G401 (cell line): Measurements from ENCODE around the gene STEAP2. TPM values are rescaled to one million over a fixed set of nuclear protein-coding genes. Genes with fewer than 3 reads are reported as not detected.

ENCODE experiments used
- DNase-seq: peaks from one replicate; pipeline ENCODE4 v3.0.0-alpha.2; 2015; ENCODE audit warnings: low spot score
- in situ Hi-C: cut with HindIII; loops from 2 replicates; pipeline ENCODE4 v1.10.0; 2016; ENCODE audit warnings: low sequenced_read_pairs, mixed read lengths
- total RNA-seq: library from RNA; depleted of rRNA; stranded (reverse); fragments of >200 nt; shearing (Covaris generic); gene quantifications from 2 replicates; pipeline ENCODE4 v1.2.3, GENCODE V29; 2014

The STEAP2 gene
- total RNA-seq, 1 experiment from 2014 or later = 0.10 TPM

DNA sequence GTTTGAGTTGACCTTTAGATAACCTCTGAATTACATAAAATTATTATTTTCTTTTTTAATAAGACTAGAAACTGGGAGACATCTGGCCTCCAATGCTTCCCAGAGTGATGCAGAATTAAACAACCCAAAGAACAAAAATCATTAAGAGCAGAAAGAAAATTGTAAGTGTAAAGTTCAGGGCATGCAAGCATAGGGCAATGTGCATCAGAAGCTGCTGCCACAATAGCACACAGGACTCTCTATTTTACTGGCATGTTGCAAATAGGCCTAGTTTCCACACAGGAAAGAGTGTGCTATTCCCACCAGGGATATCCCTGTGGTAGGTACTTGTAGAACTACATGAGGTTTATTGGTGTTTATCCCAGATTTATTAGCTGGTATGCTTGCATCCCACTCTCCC lies 20.5 kb upstream of the STEAP2 start:
- in situ Hi-C loops = no loop called here
- no peak for DNase-seq

DNA sequence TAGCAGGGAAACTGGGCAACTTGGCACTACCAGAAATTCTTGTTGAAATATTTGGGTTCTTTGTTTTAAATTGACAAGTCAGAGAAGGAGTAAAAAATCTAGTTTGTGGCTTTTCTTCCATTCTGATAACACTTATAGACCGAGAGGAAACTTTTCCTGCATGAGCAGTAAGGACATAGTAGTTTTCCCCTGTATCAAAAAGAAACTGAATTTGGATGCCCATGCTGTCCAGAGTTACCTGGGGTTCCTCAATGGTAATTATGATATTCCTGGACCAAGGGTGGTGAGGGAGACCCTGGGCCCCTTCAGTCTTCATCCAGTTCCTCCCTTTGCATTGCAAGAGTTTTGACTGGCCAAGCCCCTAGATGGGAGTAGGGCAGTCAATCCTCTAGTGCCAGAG lies 19.9 kb upstream of the STEAP2 start:
- no peak for DNase-seq
- in situ Hi-C loops = no loop called here

DNA sequence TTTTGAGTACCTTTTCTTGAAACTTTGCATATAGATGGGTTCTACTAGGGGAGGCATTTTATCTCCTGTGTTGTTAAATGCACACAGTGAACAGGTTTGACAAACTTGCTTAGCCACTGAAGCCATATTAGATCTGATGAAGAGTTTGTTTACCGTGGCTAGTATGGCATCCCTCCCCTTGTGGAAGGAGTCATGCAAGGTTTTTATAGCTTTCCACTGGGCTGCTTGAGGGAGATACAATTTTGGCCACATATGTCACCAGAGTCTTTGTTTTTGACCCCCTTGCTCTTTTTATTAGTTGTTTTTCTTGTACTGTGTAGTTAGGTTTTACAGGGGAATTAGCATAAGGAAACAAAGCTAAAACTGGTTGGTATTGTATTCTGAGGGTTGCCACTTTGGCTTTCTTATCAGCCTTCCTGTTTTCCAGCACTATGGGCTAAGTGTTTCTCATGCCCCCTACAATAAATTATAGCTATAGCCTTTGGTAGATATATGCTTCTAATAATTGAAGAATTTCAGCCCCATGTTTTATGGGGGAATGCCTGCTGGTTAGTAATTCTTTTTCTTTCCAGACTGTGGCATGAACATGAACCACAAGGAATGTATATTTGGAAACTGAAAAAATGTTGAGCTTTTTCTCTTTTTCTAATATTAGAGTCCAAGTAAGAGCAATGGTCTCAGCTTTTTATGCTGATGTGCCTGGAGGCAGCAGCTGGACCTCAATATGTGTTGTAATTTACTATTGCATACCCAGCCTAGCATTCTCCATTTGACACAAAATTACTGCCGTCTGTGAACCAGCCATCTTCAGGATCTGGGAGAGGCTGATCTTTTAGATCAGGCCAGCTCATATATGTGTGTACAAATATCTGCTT lies 18.4 kb upstream of the STEAP2 start:
- DNase-seq = no peak
- in situ Hi-C loops = no loop called here

DNA sequence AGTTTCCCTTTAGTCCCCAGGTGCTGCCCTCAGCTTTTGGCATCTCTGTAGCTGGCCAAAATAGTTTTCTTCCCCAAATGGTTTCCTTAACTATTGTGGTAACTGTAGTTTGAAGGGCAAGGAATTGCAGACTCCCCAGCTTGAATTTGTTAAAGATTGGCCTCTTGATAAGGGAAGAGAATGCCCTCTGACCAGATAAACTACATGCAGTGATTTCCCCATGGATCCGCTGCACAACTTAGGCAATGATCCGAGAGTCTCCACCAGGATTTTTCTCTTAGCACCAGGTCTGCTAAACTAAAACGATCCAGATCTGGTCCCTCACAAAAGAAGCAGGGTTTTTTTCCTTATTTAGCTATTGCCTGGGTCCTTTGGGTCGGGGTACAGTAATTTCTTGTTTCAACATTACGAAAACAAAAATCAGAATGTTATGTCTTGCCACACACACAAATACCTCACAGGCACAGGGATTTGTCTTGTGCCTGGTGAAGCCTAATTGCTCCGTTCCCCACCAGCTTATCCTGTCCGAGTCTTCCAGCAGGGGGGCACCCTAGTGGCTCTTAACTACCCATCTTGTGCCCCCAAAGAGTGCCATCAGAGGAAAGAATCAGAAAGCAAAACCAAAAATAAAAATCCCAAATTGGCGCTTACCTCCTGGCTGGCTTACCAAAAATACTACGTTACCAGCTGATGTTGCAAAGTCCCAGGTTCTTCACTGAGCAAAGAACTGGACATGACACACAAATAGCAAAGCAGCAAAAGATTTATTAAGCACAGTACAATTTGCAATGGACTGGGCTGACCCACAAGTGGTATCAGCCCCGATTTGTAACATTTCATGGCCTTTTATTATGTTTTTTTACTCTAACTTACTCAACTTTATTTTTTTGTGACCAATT lies 16.4 kb upstream of the STEAP2 start:
- in situ Hi-C loops = no loop called here
- no peak for DNase-seq

DNA sequence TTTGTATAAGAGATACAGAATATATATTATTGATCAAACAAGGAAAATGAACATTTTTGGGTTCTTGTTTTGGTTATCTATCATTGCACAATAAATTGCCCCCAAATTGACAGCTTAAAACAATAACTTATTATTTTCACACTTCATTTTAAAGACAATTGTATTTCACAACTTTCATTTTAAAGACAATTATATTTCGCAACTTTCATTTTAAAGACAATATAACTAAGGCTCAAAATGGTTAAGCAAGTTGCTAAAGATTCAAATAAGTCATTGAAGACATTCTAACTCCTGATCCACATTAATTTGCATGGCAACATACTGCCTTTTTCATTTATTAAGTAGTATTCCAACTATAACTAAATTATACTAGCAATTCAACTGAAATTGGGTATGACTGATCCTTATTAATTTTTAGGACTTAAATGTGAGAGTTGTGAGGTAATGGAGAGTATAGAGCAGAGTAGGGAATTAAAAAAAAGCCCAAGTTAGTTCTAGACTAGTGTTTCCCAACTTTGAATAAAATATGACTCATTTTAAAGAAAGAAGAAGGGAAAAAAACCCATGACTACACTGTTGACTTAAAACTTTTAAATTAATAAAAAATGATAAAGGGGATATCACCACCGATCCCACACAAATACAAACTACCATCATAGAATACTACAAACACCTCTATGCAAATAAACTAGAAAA lies 9.9 kb upstream of the STEAP2 start:
- DNase-seq = no peak
- in situ Hi-C loops = no loop called here

DNA sequence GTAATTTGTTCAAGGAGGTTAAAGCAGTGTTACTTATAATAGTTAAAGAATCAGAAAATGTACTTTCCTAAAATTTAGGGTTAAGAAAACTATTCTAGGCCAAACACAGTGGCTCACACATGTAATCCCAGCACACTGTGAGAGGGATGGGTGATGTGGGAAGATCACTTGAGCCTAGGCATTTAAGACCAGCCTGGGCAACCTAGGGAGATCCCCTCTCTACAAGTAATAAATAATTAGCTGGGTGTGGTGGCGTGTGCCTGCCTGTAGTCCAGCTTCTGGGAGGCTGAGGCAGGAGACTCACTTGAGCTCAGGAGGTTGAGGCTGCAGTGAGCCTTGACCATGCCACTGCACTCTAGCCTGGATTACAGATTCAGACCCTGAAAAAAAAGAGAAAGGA lies 3.6 kb upstream of the STEAP2 start:
- in situ Hi-C loops = no loop called here
- no peak for DNase-seq

DNA sequence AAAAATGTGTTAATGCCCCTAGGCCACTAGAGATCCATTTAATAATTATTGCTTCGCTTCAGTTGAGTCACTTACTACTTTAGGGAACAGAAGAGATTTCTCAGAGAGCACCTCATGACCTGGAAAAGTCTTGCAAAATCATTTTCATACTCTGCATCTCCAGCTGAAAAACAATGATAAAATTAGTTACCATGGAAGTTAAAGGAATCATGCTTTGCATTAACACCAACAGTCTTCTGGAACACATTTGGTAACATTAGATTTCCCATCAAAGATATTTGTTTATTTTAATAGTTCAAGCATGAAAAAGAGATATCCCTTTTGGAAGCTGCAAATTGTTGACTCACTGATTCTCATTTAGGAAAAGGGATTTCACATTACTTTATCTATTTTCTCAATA lies 1.8 kb upstream of the STEAP2 start:
- in situ Hi-C loops = no loop called here
- DNase-seq = no peak

DNA sequence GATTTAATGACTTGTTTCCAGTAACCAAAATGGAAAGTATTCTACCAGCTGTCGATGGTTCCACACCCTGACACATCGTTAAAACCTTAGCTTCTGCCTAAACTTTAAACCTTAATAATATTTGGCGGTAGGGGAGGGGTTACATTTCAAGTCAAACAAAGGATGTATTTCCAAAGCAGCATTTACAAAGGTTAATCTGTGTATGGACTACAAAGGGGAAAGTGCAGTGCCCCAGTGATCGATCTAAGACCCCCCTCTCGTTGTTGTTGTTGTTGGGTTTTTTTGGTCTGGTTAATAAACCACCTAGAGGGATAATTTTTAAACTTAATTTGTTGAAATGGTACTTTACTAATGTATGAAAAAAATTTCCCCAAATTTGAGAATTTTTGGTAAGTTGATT lies 1.1 kb upstream of the STEAP2 start:
- DNase-seq = no peak
- in situ Hi-C loops = no loop called here

DNA sequence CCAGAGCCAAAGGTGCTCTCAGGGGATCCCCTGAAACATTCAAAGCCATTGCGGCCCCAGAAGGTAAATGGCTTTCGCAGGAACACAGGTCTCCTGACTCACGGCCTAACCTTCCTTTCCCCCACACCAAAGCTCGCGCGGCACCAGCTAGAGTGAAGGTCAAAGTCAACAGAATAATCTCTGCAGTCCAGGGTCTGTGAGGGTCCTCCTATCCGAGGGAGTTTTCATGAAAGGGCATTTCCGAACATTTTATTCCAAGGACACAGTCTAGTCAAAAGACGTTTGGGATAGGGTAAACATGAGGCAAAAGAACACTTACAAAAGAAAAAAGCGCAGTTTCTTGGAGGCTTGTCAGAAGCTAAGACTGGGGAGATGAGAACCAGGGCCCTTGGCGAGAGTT lies 559 bp upstream of the STEAP2 start:
- in situ Hi-C loops = no loop called here
- DNase-seq = peak; percentile 49

DNA sequence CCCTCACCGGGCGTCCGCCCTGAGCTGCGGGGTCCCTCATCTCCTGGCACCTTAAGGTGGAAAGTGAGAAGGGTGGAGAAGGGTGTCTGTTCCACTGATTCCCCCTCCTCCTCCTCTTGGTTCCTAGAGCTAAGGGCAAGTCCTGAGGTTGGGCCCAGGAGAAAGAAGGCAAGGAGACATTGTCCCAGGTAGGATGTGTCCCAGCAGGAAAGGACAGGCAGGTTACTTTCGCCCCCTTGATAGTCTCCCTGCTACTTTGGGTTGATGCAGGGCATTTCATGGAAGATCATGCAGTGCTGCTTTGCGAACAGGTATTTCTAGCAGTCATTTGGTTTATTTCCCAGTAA lies 582 bp downstream of the STEAP2 start:
- peak; percentile 60 for DNase-seq
- in situ Hi-C loops = no loop called here

DNA sequence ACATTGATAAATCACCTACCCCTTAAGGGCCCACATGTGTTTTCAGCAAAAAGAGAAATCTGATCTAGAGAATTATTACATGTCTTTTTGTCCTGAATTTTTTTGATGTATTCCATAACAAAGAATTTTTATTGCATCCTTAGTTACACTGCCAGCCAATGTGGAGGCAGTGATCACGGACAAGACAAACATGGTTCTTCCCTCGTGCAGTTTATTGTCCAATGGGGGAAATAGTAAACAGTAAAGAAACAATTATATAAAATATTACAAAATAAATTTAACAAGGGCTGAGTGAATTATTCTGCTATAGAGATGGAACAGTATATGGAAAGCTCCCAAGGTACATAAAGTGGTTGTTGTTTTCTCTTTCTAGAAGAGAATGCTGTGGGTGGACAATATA lies 2.0 kb downstream of the STEAP2 start:
- in situ Hi-C loops = no loop called here

DNA sequence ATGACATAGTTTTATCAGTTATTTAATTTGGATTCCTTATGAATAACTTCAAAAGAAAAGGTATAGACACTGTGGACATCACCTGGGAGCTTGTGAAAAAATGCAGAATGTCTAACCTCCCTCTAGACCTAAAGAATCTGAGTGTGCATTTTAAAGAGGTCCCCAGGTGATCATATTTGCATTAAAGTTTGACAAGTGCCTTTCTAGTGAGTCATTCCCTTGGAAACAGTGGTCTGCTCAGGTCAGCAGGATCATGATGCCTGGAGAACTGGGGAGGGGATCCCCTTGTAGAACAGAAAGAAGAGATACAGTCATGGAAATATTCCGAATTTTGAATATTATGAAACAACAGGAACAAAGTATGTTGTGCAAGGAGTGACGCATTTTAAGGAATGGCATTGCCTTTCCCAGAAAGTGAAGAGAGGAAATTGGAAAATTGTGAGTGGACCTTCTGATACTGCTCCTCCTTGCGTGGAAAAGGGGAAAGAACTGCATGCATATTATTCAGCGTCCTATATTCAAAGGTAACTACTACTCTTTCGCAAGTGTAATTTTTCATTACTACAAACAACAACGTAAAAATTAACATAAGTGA lies 4.6 kb downstream of the STEAP2 start:
- DNase-seq = no peak
- in situ Hi-C loops = no loop called here

More for the DNA sequence above, 2.0 kb downstream of the STEAP2 start:
- no peak for DNase-seq

DNA sequence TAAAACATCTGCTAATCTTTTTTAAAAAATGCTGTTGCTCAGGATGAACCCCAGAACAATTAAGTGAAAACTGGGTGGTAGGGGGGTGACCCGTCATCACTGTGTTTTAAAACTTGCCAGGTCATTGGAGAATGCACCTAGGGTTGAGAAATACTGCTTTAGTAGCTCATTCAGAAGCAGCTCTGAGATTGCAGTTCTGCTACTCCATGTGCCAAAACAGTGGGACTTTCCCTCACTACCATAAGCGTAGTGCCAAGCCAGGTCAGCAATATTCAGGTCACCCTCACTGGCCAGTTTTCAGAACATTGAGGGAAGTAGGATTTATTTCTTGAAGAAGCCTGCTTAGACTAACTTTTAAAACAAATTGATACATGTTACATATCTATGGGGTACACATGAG lies 5.2 kb downstream of the STEAP2 start:
- in situ Hi-C loops = no loop called here
- peak; percentile 17 for DNase-seq

DNA sequence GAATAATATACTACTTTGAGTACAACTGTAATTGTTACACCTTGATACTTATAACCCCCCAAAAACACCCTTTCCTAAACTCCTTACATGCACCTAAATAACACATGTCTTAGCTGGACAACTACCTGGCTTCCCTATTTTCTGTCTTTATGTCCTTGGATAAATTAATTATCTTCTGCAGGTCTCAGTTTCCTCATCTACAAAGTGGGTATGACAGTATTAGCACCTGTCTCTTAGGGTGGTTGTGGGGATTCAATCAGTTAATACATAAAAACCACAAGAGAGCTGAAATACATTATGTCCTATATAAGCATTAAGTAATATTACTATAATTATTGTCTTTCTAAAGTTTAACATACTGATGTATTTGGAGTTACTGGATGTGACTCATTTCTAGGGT lies 10.8 kb downstream of the STEAP2 start:
- no peak for DNase-seq
- in situ Hi-C loops = no loop called here

DNA sequence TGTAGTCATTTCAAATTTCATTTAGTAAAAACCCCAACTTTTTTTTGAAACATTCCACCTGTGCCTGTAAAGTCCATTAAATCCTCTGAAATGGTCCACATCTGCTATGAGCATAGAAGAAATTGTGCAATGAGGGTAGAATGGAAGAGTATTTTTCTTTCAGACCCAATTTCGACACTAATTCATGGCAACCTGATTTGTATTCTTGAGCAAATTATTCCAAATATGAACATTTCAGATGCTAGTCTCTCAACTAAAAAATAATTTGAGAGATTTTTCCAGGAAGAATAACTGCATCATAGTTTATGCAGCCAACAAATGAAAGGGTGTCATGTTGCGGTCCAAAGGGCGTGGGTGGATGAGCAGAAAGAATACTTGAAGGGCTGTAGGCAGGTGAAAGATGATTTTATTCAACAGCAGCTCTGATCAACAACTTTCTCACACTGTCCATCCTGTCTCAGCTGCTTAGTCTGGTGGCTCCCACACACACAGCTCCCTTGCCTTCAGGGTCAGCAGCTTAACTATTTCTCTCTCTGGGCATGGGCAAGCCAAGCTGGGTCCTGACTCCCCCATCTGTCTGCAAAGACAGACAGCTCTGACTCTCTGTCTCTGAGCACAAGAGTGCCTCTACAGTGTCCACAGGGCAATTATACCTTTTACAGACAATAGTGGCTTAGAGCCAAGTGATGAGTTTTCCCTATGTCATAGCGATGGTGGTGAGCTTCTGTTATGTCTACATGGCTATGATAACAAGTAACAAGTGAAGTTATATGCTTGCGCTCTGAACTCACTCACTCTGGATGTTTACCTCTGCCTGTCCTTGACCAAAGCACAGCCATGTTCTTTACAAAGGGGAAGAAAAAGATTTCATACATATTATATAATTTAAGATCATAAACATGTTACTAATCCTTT lies 11.5 kb downstream of the STEAP2 start:
- no peak for DNase-seq
- in situ Hi-C loops = no loop called here

DNA sequence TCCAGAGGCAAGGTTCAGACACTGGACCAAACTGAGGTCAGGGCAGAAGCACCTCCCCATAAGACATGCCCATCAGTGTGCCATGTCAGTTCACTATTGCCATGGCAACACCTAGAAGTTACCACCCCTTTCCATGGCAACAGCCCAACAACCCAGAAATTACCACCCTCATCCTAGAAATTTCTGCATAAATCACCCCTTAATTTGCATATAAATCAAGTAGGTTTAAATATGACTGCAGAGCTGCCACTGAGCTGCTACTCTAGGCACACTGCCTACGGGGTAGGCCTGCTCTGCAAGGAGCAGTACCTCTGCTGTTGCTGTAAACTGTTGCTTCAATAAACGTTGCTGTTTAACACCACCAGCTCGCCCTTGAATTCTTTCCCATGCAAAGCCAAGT lies 12.7 kb downstream of the STEAP2 start:
- no peak for DNase-seq

DNA sequence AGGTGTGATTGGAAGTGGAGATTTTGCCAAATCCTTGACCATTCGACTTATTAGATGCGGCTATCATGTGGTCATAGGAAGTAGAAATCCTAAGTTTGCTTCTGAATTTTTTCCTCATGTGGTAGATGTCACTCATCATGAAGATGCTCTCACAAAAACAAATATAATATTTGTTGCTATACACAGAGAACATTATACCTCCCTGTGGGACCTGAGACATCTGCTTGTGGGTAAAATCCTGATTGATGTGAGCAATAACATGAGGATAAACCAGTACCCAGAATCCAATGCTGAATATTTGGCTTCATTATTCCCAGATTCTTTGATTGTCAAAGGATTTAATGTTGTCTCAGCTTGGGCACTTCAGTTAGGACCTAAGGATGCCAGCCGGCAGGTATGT lies 13.6 kb downstream of the STEAP2 start:
- in situ Hi-C loops = no loop called here
- DNase-seq = no peak

More for the DNA sequence above, 12.7 kb downstream of the STEAP2 start:
- in situ Hi-C loops = no loop called here

DNA sequence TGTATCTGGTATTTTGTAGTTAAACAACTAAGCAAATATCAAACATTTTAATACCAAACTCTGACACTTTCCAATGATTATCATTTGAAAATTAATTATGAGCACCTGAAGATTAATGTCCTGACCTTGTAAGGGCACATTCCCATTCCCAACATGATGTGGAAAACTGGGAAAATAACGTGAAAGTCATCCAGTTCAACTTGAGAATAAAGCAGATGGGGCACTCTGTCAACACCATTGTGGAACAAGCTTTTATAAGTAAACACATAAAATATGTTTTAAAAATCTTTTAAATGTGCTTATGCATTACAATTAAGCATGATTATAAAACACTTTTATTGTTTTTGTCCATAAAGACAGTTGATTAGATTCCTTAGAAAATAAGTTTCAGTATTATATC lies 14.1 kb downstream of the STEAP2 start:
- no peak for DNase-seq
- in situ Hi-C loops = no loop called here

DNA sequence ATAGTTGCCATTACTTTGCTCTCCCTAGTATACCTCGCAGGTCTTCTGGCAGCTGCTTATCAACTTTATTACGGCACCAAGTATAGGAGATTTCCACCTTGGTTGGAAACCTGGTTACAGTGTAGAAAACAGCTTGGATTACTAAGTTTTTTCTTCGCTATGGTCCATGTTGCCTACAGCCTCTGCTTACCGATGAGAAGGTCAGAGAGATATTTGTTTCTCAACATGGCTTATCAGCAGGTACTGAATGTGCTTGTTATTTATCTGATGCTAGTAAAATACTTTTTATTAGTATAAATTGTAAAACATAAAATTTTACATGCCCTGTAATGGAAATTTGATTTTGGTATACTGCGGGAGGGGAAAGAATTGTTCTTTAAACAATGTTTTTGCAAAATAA lies 15.7 kb downstream of the STEAP2 start:
- no peak for DNase-seq
- in situ Hi-C loops = no loop called here
